ENCODE measurements around the gene PDE8B. TPM values are rescaled to one million over a fixed set of nuclear protein-coding genes. Genes with fewer than 3 reads are reported as not detected.

Gene PDE8B
- total RNA-seq, 1 donor from 2014 or later = 2.0 TPM

DNA sequence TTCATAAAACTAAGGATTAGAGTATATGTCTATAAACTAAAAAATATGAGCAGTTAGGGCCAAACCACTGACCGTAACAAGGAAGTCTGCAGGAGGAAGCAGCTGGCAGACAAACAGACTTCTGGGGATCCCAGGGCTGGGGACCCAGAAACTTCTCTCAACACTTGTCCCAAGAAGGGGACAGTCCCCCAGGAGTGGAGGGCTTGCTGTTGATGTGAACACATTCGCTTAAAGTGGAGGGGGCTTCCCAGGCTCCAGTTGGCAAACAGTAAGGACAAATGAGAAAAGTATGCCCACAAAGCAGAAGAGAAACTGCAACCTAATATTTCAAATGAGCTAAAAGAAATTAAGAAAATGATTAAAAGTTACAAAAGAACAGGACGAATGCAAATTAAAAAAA lies 83.7 kb downstream of the PDE8B start:
- Mint-ChIP-seq H3K4me3 (ENCODE audit: unreplicated experiment) (no peak overlapping the region), H3K9me3 (ENCODE audit: unreplicated experiment) (no peaks in the 10 kb centered on the region)
- no peak for DNase-seq (ENCODE audit: extremely low spot score, unreplicated experiment)

DNA sequence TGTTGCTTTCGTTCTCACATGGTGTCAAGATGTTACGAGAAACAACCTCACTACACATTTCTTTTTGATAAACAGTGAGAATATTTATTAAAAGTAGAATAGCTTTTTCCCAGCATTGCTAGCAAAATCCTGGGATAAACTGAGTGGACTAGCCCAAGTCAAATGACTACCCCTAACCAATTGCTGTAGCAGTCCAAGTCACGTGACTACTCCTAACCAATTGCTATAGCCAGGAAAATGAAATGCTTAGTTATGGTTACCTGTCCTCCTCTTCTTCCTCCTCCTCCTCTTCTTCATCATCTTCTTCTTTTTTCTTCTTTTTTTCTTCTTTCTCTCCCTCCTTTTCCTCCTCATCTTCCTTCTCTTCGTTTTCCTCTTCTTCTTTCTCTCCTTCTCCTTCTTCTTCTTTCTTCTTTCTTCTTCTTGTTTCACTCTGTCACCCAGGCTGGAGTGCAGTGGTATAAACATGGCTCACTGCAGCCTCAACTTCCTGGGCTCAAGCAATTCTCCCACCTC lies 85.4 kb downstream of the PDE8B start:
- H3K27ac Mint-ChIP-seq (ENCODE audit: unreplicated experiment) = no peak overlapping the region
- no peak overlapping the region for H3K4me3 Mint-ChIP-seq (ENCODE audit: unreplicated experiment)
- no peaks in the 10 kb centered on the region for H3K36me3 Mint-ChIP-seq (ENCODE audit: unreplicated experiment)
- no peaks in the 10 kb centered on the region for H3K27me3 Mint-ChIP-seq (ENCODE audit: unreplicated experiment)
- peaks cover 23% of the 10 kb centered on the region for H3K4me1 Mint-ChIP-seq (ENCODE audit: unreplicated experiment)
- TF ChIP-seq, protein P1, sequence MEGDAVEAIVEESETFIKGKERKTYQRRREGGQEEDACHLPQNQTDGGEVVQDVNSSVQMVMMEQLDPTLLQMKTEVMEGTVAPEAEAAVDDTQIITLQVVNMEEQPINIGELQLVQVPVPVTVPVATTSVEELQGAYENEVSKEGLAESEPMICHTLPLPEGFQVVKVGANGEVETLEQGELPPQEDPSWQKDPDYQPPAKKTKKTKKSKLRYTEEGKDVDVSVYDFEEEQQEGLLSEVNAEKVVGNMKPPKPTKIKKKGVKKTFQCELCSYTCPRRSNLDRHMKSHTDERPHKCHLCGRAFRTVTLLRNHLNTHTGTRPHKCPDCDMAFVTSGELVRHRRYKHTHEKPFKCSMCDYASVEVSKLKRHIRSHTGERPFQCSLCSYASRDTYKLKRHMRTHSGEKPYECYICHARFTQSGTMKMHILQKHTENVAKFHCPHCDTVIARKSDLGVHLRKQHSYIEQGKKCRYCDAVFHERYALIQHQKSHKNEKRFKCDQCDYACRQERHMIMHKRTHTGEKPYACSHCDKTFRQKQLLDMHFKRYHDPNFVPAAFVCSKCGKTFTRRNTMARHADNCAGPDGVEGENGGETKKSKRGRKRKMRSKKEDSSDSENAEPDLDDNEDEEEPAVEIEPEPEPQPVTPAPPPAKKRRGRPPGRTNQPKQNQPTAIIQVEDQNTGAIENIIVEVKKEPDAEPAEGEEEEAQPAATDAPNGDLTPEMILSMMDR (IDR thresholded peaks at IDR 0.05) = no peak
- no peaks in the 10 kb centered on the region for H3K9me3 Mint-ChIP-seq (ENCODE audit: unreplicated experiment)
- no peak for DNase-seq (ENCODE audit: extremely low spot score, unreplicated experiment)

More for the DNA sequence above, 83.7 kb downstream of the PDE8B start:
- Mint-ChIP-seq H3K4me1 (ENCODE audit: unreplicated experiment) (peaks cover 23% of the 10 kb centered on the region), H3K27me3 (ENCODE audit: unreplicated experiment) (no peaks in the 10 kb centered on the region), H3K27ac (ENCODE audit: unreplicated experiment) (no peak overlapping the region), H3K36me3 (ENCODE audit: unreplicated experiment) (no peaks in the 10 kb centered on the region)
- TF ChIP-seq, protein P1 (IDR thresholded peaks at IDR 0.05) = no peak

GRCh38 chr5:77298146-77298545 lies 87.7 kb downstream of the PDE8B start:
- TF ChIP-seq, protein P1 (IDR thresholded peaks at IDR 0.05) = no peak
- no peak for DNase-seq (ENCODE audit: extremely low spot score, unreplicated experiment)
- H3K9me3 Mint-ChIP-seq (ENCODE audit: unreplicated experiment) = no peaks in the 10 kb centered on the region

GRCh38 chr5:77300451-77300850 lies 90.0 kb downstream of the PDE8B start:
- no peaks in the 10 kb centered on the region for H3K36me3 Mint-ChIP-seq (ENCODE audit: unreplicated experiment)
- H3K9me3 Mint-ChIP-seq (ENCODE audit: unreplicated experiment) = no peaks in the 10 kb centered on the region
- peaks cover 11% of the 10 kb centered on the region for H3K4me1 Mint-ChIP-seq (ENCODE audit: unreplicated experiment)
- H3K4me3 Mint-ChIP-seq (ENCODE audit: unreplicated experiment) = no peak overlapping the region
- no peak overlapping the region for H3K27ac Mint-ChIP-seq (ENCODE audit: unreplicated experiment)
- TF ChIP-seq, protein P1 (IDR thresholded peaks at IDR 0.05) = no peak
- no peak for DNase-seq (ENCODE audit: extremely low spot score, unreplicated experiment)
- no peaks in the 10 kb centered on the region for H3K27me3 Mint-ChIP-seq (ENCODE audit: unreplicated experiment)

More at GRCh38 chr5:77298146-77298545, 87.7 kb downstream of the PDE8B start:
- H3K4me1 Mint-ChIP-seq (ENCODE audit: unreplicated experiment) = peaks cover 16% of the 10 kb centered on the region
- no peaks in the 10 kb centered on the region for H3K27me3 Mint-ChIP-seq (ENCODE audit: unreplicated experiment)
- no peak overlapping the region for H3K4me3 Mint-ChIP-seq (ENCODE audit: unreplicated experiment)
- no peaks in the 10 kb centered on the region for H3K36me3 Mint-ChIP-seq (ENCODE audit: unreplicated experiment)
- no peak overlapping the region for H3K27ac Mint-ChIP-seq (ENCODE audit: unreplicated experiment)

- Mint-ChIP-seq H3K36me3 (ENCODE audit: unreplicated experiment) (no peaks in the 10 kb centered on the region), H3K4me3 (ENCODE audit: unreplicated experiment) (no peak overlapping the region), H3K9me3 (ENCODE audit: unreplicated experiment) (no peaks in the 10 kb centered on the region), H3K27me3 (ENCODE audit: unreplicated experiment) (no peaks in the 10 kb centered on the region), H3K4me1 (ENCODE audit: unreplicated experiment) (peaks cover 14% of the 10 kb centered on the region), H3K27ac (ENCODE audit: unreplicated experiment) (no peak overlapping the region)
- no peak for DNase-seq (ENCODE audit: extremely low spot score, unreplicated experiment)
- TF ChIP-seq, protein P1 (IDR thresholded peaks at IDR 0.05) = no peak
Measured at GRCh38 chr5:77301447-77301883, 91.0 kb downstream of the PDE8B start.

All from osteocyte (in vitro differentiated cells).